Measurements from ENCODE around the gene MYL3. TPM values are rescaled to one million over a fixed set of nuclear protein-coding genes. Genes with fewer than 3 reads are reported as not detected.

MYL3 gene
- total RNA-seq, 1 experiment from 2014 or later: not detected

GRCh38 chr3:46870651-46871050, 7.4 kb upstream of the MYL3 start:
- no peak for DNase-seq (ENCODE audit: low read depth)
- in situ Hi-C loops (cut with HindIII; ENCODE audit: low pct_unique_long_range_greater_than_20kb, low sequenced_read_pairs): no loop called here

- DNase-seq (ENCODE audit: low read depth): no peak
- in situ Hi-C loops (cut with HindIII; ENCODE audit: low pct_unique_long_range_greater_than_20kb, low sequenced_read_pairs): no loop called here
These were observed 6.2 kb upstream of the MYL3 start for GRCh38 chr3:46869440-46869839.

GRCh38 chr3:46868948-46869347, 5.7 kb upstream of the MYL3 start:
- in situ Hi-C loops (cut with HindIII; ENCODE audit: low pct_unique_long_range_greater_than_20kb, low sequenced_read_pairs): no loop called here
- no peak for DNase-seq (ENCODE audit: low read depth)

GRCh38 chr3:46868287-46868686, 5.0 kb upstream of the MYL3 start:
- DNase-seq (ENCODE audit: low read depth): no peak
- in situ Hi-C loops (cut with HindIII; ENCODE audit: low pct_unique_long_range_greater_than_20kb, low sequenced_read_pairs): no loop called here

- DNase-seq (ENCODE audit: low read depth): no peak
- in situ Hi-C loops (cut with HindIII; ENCODE audit: low pct_unique_long_range_greater_than_20kb, low sequenced_read_pairs): no loop called here
These were observed 4.3 kb upstream of the MYL3 start for GRCh38 chr3:46867550-46867898.

- in situ Hi-C loops (cut with HindIII; ENCODE audit: low pct_unique_long_range_greater_than_20kb, low sequenced_read_pairs): no loop called here
- no peak for DNase-seq (ENCODE audit: low read depth)
These were observed 3.7 kb upstream of the MYL3 start for GRCh38 chr3:46866720-46867549.

- in situ Hi-C loops (cut with HindIII; ENCODE audit: low pct_unique_long_range_greater_than_20kb, low sequenced_read_pairs): no loop called here
- no peak for DNase-seq (ENCODE audit: low read depth)
These were observed 2.9 kb upstream of the MYL3 start for GRCh38 chr3:46866032-46866595.

GRCh38 chr3:46865546-46865945, 2.3 kb upstream of the MYL3 start:
- no peak for DNase-seq (ENCODE audit: low read depth)
- in situ Hi-C loops (cut with HindIII; ENCODE audit: low pct_unique_long_range_greater_than_20kb, low sequenced_read_pairs): no loop called here

- in situ Hi-C loops (cut with HindIII; ENCODE audit: low pct_unique_long_range_greater_than_20kb, low sequenced_read_pairs): no loop called here
- DNase-seq (ENCODE audit: low read depth): no peak
These were observed 1.8 kb upstream of the MYL3 start for GRCh38 chr3:46865031-46865507.

GRCh38 chr3:46864061-46864881, 1.0 kb upstream of the MYL3 start:
- in situ Hi-C loops (cut with HindIII; ENCODE audit: low pct_unique_long_range_greater_than_20kb, low sequenced_read_pairs): no loop called here

GRCh38 chr3:46862369-46863025, 747 bp downstream of the MYL3 start:
- in situ Hi-C loops (cut with HindIII; ENCODE audit: low pct_unique_long_range_greater_than_20kb, low sequenced_read_pairs): no loop called here
- DNase-seq (ENCODE audit: low read depth): no peak

More at GRCh38 chr3:46864061-46864881, 1.0 kb upstream of the MYL3 start:
- no peak for DNase-seq (ENCODE audit: low read depth)

GRCh38 chr3:46861605-46862368, 1.5 kb downstream of the MYL3 start:
- in situ Hi-C loops (cut with HindIII; ENCODE audit: low pct_unique_long_range_greater_than_20kb, low sequenced_read_pairs): no loop called here
- no peak for DNase-seq (ENCODE audit: low read depth)

- DNase-seq (ENCODE audit: low read depth): no peak
- in situ Hi-C loops (cut with HindIII; ENCODE audit: low pct_unique_long_range_greater_than_20kb, low sequenced_read_pairs): no loop called here
These were observed 2.2 kb downstream of the MYL3 start for GRCh38 chr3:46860810-46861604.

- in situ Hi-C loops (cut with HindIII; ENCODE audit: low pct_unique_long_range_greater_than_20kb, low sequenced_read_pairs): no loop called here
- no peak for DNase-seq (ENCODE audit: low read depth)
These were observed 3.0 kb downstream of the MYL3 start for GRCh38 chr3:46860017-46860809.

GRCh38 chr3:46859001-46859710, 4.1 kb downstream of the MYL3 start:
- no peak for DNase-seq (ENCODE audit: low read depth)
- in situ Hi-C loops (cut with HindIII; ENCODE audit: low pct_unique_long_range_greater_than_20kb, low sequenced_read_pairs): no loop called here

GRCh38 chr3:46858456-46858855, 4.8 kb downstream of the MYL3 start:
- DNase-seq (ENCODE audit: low read depth): no peak
- in situ Hi-C loops (cut with HindIII; ENCODE audit: low pct_unique_long_range_greater_than_20kb, low sequenced_read_pairs): no loop called here
